ENCODE results near the gene GID4.

DNA sequence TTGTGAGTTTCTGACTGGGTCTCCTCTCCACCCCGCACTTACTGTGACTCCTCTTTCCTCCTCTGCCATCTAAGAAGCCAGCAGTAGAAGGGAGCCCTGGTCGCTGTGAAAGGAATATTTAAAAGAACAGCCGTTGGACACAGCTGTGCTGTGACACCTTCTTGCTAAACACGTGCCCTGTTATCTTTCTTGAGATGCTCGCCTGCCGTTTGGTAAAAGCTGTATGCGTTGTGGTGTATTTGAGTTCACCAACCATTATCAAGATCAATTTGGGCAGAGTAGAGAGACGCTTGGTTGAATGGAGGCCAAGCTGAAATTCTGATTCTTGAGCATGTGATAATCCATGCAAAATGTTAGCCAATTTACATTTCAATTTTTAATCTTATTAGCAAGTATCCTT is 3.8 kb downstream of the GID4 start:
- TF ChIP-seq, protein P1, sequence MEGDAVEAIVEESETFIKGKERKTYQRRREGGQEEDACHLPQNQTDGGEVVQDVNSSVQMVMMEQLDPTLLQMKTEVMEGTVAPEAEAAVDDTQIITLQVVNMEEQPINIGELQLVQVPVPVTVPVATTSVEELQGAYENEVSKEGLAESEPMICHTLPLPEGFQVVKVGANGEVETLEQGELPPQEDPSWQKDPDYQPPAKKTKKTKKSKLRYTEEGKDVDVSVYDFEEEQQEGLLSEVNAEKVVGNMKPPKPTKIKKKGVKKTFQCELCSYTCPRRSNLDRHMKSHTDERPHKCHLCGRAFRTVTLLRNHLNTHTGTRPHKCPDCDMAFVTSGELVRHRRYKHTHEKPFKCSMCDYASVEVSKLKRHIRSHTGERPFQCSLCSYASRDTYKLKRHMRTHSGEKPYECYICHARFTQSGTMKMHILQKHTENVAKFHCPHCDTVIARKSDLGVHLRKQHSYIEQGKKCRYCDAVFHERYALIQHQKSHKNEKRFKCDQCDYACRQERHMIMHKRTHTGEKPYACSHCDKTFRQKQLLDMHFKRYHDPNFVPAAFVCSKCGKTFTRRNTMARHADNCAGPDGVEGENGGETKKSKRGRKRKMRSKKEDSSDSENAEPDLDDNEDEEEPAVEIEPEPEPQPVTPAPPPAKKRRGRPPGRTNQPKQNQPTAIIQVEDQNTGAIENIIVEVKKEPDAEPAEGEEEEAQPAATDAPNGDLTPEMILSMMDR (IDR thresholded peaks at IDR 0.05), result no peak
- TF ChIP-seq POLR2A (IDR thresholded peaks at IDR 0.05), result no peak

Measured in Peyer's patch (tissue), 4 donors.